Astrocyte of the spinal cord (primary cell): ENCODE measurements around the gene LMTK3.
A peak's percentile ranks its signal among the peaks of the same experiment; 100 is the strongest.

ENCODE experiments used
- DNase-seq: peaks from one replicate; pipeline ENCODE4 v3.0.0; 2011; ENCODE audit warnings: low read depth, low spot score
- H3K4me3 ChIP-seq: 2 replicates; pipeline ENCODE4 v1.5.1; 2011; ENCODE audit warnings: low read depth, mild to moderate bottlenecking, low read length, moderate library complexity
- CTCF ChIP-seq: IDR thresholded peaks from 2 replicates; pipeline ENCODE4 v1.5.1; 2012; ENCODE audit warnings: low read depth, mild to moderate bottlenecking, low read length, inconsistent platforms
- in situ Hi-C: cut with HindIII; loops from 2 replicates; pipeline ENCODE4 v1.10.0; 2017; ENCODE audit warnings: low sequenced_read_pairs

The LMTK3 gene

GRCh38 chr19:48548253-48548911 lies 36.7 kb upstream of the LMTK3 start:
- no peak for DNase-seq
- in situ Hi-C loops: no loop called here
- H3K4me3 ChIP-seq: no peak overlapping the region
- no peak for TF ChIP-seq CTCF

- no peak overlapping the region for H3K4me3 ChIP-seq
- no peak for DNase-seq
- in situ Hi-C loops: no loop called here
- no peak for TF ChIP-seq CTCF
Observed at GRCh38 chr19:48547722-48548121, 36.1 kb upstream of the LMTK3 start.

- TF ChIP-seq CTCF: no peak
Observed at GRCh38 chr19:48544856-48545750, 33.5 kb upstream of the LMTK3 start.

GRCh38 chr19:48543121-48543710 lies 31.6 kb upstream of the LMTK3 start:
- DNase-seq: peak; percentile 8
- no peak overlapping the region for H3K4me3 ChIP-seq
- in situ Hi-C loops: no loop called here
- no peak for TF ChIP-seq CTCF

More at GRCh38 chr19:48544856-48545750, 33.5 kb upstream of the LMTK3 start:
- DNase-seq: no peak
- no peak overlapping the region for H3K4me3 ChIP-seq
- in situ Hi-C loops: no loop called here

- in situ Hi-C loops: no loop called here
- TF ChIP-seq CTCF: no peak
- H3K4me3 ChIP-seq: no peak overlapping the region
- no peak for DNase-seq
Observed at GRCh38 chr19:48541813-48542212, 30.2 kb upstream of the LMTK3 start.

- no peak for DNase-seq
- in situ Hi-C loops: no loop called here
- H3K4me3 ChIP-seq: no peak overlapping the region
- TF ChIP-seq CTCF: no peak
Observed at GRCh38 chr19:48540110-48540509, 28.5 kb upstream of the LMTK3 start.
